Measurements from ENCODE around the gene ADRM1. TPM values are rescaled to one million over a fixed set of nuclear protein-coding genes. Genes with fewer than 3 reads are reported as not detected.

The ADRM1 gene
- total RNA-seq, 1 donor from 2014 or later, result 69.4 TPM

- no peak for DNase-seq (ENCODE audit: low read depth in 2 of 2)
Observed at GRCh38 chr20:62309947-62310756, 7.4 kb downstream of the ADRM1 start.

DNA sequence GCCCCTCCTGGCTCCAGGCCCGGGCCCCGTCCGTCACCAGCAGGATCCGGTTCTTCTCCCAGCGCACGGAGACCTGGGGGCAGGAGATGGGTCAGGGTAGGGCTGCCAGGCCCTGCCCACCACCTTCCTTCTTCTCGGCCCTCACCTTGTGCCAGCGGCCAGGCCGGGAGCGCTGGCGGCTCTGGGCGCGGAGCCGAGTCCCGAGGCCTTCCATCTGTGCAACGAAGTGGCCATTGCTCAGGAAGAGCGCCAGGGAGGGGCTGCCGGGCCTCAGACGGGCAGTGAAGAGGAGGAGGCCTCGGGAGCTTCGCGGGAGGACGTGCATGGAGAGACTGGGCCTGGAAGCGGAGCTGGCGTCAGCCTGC lies 7.9 kb downstream of the ADRM1 start:
- DNase-seq (ENCODE audit: low read depth in 2 of 2), result no peak

- DNase-seq (ENCODE audit: low read depth in 2 of 2), result no peak
Observed at GRCh38 chr20:62311150-62311549, 8.4 kb downstream of the ADRM1 start.

DNA sequence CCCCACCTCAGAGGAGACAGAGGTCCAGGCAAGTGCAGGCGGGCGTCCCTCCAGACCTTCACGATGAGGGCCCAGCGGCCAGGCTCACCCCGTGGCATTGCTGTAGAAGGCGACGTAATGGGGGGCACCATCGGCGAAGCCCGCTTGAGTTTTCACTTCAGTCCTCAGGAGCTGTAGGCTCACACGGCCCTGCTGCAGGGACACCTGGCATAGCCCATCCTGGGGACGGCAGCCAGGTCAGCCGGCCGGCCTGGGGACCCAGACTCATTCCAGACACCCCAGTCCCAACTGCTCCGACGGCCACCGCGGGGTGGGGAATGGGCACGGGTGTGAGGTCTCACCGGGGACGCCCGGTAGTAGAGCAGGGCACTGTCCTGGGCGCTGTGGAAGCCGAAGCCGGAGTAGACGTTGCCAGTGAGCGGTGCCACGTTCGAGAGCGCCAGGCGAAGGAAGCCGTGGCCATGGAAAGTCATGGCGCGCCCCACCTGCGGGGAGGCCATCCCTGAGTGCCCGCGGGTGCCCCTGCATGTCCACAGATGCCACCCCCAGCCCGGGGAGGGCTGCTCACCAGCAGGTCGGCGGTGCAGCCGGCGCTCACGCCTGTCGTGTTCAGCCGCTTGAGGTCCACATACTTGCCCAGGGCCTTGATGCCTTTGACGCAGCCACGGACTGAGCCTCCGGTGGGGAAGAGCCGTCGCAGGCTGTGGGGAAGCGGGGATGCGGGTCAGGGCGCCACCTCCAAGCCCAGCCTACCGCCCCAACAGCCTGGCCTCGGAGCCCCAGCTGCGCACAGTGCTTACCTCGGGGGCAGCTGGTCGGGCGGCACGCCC lies 9.2 kb downstream of the ADRM1 start:
- DNase-seq (ENCODE audit: low read depth in 2 of 2), result no peak

DNA sequence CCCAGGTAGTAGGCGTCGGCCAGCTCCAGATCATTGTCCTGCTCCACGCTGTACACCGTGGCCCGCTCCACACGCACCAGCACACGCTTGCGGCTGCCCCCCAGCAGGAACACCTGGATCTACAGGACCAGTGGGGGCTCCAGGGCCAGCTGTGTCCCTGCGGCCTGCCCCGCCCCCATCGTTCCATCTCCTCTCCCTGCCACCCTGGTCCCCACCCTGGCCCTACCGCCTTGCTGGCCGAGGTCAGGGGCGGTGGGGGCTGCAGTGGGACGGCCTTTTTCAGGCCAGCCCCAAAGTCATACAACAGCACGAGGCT lies 9.8 kb downstream of the ADRM1 start:
- DNase-seq (ENCODE audit: low read depth in 2 of 2), result no peak

DNA sequence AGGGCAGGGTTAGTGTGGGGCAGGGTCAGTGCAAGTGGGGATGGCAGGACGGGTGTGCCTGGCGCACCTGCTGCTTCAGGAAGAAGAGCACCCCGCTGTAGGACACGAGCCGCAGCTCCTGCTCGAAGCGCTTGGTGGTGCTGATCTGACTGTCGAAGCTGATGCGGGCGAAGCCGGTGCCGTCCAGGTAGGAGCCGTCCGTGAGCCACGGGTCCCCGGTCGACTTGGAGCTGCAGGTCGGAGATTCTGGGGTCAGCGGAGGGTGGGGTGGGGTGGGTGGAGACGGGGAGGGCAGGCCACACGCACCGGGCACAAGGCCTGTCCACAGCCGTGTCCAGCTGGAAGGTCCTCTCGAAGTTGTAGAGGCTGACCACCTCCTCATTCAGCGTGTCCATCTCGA lies 10.2 kb downstream of the ADRM1 start:
- DNase-seq (ENCODE audit: low read depth in 2 of 2), result no peak

GRCh38 chr20:62313460-62314338 lies 10.9 kb downstream of the ADRM1 start:
- DNase-seq (ENCODE audit: low read depth in 2 of 2), result no peak

- DNase-seq (ENCODE audit: low read depth in 2 of 2), result no peak
Observed at GRCh38 chr20:62314339-62314638, 11.5 kb downstream of the ADRM1 start.

GRCh38 chr20:62314711-62315302 lies 12.0 kb downstream of the ADRM1 start:
- no peak for DNase-seq (ENCODE audit: low read depth in 2 of 2)

DNA sequence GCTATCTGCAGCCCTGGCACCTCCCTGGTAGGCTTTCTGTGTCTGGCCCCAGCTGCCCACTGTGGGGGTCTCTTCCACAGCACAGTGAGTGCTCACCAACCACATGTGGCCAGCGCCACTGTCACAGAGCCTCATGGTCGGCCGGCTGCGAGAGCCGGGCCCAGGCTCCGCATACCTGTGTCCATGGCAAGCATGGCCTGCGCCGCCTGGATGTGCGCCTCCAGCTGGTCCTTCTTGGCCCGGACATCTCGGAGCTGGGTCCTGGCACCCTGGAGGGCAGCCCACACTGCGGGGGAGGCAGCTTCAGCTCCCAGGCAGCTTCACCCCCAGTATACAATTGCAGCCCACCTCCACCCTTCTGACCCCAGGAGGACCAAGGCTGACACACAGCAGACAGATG lies 13.0 kb downstream of the ADRM1 start:
- no peak for DNase-seq (ENCODE audit: low read depth in 2 of 2)

DNA sequence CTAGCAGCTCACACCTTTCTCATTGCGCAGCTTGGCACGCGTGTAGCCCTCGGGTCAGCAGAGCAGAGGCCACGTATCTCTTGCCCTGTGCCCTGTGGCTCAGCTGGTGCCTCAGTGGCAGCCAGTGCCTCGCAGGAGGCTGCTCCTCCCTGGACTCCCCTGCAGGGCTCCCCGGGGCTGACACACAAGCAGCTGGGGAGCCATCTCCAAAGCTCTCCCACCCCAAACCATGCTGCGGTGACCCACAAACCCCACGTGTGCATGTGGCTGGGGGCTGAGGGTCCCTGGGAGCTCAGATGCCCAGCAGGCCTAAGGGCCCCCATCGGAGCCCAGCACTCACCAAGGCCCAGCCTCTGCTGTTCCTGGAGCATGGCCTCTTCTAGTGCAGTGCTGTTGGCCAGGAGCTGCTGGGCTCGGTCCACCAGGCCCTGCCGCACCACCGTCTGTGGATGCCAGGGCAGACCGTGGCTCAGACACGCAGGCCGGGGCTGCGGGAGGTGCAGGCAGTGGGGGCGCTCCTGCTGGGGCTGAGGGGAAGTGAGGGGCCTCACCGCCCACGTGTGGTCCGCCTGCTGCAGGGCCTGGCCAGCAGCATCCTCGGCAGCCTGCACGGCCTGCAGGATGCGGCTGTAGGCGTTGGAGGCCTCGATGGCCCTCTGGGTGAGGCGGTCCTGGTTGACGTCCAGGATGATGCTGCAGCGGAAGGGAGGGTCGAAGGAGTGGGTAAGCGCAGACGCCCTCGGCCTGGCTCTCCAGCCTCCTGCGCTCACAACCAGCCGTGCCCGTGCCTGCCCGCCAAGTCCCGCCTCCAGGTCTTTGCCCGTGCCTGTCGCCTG lies 13.8 kb downstream of the ADRM1 start:
- no peak for DNase-seq (ENCODE audit: low read depth in 2 of 2)

- no peak for DNase-seq (ENCODE audit: low read depth in 2 of 2)
Observed at GRCh38 chr20:62317167-62317655, 14.4 kb downstream of the ADRM1 start.

DNA sequence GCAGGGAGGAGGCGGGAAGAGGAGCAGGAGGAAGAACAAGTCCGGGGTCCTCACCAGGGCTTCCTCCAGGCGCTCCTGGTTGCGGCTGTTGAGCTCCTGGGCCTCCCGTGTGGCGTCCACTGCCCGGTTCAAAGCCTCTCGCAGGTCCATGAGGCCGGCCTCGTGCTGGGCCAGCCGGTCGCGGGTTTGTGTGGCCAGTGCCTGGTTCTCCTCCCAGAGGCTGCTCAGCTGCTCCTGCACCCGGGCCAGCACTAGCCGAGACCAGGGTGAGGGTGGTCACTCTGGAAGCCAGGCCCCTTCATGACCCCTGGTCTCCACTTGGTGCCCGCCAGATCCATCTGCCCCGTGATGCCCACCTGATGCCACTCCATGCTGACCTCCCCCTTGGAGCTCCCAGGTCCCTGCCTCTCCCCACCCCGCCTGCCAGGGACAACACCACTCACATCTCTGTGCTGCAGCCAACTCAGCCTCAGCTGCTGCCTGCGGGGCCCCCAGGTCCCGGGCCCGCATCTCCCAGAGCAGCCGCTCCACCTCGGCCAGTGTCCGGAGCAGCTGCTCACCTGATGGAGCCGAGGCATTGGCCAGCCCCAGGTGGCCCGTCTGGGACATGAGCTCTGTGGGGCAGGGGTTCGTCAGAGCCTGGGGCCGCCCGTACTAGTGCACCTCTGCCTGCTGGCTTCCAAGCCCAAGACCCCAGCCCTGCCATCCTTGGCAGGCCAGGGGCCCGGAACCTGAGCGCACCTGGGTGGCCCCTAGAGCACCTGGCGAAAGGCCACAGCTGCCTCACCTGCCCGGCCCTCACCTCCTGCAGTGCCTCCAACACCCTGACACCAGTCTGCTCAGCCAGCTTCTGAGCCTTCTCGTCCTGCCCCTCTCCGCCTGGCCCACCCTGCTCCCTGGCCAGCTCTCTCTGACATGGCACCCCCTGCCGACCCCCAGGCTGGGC lies 15.9 kb downstream of the ADRM1 start:
- no peak for DNase-seq (ENCODE audit: low read depth in 2 of 2)

- no peak for DNase-seq (ENCODE audit: low read depth in 2 of 2)
Observed at GRCh38 chr20:62319346-62319909, 16.6 kb downstream of the ADRM1 start.

DNA sequence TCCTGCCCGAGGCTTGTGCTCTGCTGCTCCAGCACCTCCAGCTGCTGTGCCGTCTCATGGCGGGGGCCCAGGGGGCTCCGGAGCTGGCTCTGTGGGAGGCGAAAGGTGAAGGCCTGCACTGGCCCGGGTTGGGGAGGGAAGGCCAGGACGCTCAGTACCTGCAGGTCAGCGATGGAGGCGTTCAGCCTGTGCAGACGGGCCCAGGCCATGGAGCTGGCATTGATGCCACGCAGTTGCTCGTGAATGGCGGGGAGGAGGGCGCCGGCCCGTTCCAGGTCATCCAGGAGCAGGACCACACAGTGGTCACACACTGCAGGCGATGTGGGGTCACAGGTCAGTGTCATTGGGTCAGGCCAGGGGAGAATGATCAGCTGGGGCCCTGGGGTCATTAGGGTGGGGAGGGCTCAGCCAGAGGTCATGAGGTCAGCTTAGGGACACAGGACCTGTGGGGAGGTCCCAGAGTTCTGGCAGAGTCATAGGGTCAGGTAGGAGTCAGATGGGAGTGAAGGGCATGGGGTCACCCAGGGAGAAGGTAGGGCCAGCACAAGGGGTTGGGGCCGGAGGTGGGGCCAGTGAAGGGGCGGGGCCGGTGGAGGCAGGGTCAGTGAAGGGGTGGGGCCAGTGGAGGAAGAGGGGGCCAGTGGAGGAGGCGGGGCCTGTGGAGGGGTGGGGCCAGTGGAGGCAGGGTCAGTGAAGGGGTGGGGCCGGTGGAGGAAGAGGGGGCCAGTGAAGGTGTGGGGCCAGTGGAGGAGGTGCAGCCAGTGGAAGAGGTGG lies 18.0 kb downstream of the ADRM1 start:
- DNase-seq (ENCODE audit: low read depth in 2 of 2), result no peak

GRCh38 chr20:62321521-62321948 lies 18.7 kb downstream of the ADRM1 start:
- no peak for DNase-seq (ENCODE audit: low read depth in 2 of 2)

DNA sequence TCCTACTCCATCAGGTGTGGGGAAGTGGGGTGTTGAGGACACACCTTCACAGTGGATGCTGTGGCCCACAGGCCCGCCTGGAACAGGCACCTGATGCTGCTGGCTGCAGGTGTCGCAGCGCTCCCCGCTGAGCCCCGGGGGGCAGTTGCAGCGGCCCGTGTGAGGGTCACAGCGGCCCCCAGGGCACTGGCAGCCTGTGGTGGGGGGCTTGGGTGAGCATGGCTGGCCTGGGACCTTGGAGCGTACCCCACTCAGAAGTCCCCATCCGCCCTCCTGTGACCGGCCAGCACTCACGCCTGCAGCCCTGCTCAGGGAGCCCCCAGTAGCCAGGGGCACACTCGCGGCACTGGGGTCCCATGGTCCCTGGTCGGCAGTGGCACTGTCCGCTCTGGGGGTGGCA lies 19.2 kb downstream of the ADRM1 start:
- no peak for DNase-seq (ENCODE audit: low read depth in 2 of 2)

DNA sequence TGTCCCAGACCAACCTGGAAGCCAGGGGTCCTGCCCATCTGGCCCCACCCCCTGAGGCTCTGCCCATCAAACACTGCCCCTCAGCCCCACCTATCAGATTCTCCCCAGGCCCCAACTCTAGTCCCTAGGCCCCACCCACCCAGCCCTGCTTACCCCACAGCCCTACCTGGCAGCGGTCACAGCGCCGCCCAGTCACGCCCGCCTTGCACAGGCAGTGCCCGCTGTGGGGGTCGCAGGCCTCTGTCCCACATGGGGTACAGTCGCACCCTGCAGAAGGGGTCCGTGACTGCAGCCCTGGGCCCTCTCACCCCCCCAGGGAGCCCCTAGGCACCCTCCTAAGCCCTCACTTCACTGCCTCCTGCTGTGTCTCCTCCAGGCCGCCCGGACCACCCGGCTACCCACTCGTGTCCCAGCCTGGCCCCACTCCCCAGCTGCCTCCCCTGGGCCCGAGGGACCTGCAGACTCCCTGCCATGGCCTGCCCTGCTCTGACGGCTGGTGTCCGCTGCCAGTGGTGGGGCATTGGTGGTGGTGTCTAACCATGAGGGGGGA lies 19.8 kb downstream of the ADRM1 start:
- DNase-seq (ENCODE audit: low read depth in 2 of 2), result no peak
